Measurements from ENCODE around the gene LUM.

Gene LUM

DNA sequence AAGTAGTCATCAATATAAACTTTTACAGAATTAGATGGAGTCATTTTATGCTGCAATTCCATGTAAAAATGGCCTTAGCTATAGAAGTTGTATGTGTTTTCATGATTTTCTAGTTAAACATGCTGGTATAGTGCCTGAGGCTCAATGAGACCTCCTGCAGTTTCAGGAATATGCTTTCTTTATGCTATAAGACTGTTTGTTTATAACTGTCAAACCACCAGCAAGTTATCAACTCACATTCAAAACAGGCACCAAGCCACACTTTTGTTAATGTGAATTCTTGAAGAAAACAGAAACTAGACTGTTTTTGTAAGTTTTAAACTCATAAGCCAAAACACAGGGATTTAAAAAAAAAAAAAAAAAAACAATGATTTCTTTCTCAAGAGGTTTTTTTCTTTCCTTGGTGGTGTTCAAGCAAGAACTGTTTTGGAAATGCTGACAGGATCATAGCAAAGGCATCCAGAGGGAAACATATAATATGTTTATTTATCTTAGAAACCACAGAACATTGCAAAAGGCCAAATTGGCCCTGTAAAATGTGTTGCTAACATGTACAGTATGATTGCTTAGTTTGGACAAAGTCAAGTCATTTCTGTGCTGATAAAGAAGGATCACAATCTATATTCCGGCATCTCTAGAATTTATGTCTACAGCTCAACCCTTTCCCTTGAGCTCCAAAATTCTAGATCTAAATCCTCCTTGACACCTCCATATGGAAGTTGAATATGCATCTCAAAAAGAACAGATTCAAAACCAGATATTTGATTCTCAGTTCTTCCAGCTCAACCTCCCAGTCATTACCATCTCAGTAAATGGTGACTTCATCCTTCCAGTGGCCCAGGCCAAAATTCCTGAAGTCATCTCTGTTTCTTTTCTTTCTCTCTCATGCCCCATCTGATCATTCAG lies 29.0 kb upstream of the LUM start:
- H3K4me3 ChIP-seq (ENCODE audit: low read depth, low read length) = no peak overlapping the region
- DNase-seq (ENCODE audit: low read depth) = no peak
- TF ChIP-seq, protein P1, sequence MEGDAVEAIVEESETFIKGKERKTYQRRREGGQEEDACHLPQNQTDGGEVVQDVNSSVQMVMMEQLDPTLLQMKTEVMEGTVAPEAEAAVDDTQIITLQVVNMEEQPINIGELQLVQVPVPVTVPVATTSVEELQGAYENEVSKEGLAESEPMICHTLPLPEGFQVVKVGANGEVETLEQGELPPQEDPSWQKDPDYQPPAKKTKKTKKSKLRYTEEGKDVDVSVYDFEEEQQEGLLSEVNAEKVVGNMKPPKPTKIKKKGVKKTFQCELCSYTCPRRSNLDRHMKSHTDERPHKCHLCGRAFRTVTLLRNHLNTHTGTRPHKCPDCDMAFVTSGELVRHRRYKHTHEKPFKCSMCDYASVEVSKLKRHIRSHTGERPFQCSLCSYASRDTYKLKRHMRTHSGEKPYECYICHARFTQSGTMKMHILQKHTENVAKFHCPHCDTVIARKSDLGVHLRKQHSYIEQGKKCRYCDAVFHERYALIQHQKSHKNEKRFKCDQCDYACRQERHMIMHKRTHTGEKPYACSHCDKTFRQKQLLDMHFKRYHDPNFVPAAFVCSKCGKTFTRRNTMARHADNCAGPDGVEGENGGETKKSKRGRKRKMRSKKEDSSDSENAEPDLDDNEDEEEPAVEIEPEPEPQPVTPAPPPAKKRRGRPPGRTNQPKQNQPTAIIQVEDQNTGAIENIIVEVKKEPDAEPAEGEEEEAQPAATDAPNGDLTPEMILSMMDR (IDR thresholded peaks at IDR 0.05; ENCODE audit: low read depth, low read length, missing control alignments) = no peak

GRCh38 chr12:91139286-91139685 lies 28.0 kb upstream of the LUM start:
- no peak for DNase-seq (ENCODE audit: low read depth)
- no peak overlapping the region for H3K4me3 ChIP-seq (ENCODE audit: low read depth, low read length)
- TF ChIP-seq, protein P1 (IDR thresholded peaks at IDR 0.05; ENCODE audit: low read depth, low read length, missing control alignments) = no peak

DNA sequence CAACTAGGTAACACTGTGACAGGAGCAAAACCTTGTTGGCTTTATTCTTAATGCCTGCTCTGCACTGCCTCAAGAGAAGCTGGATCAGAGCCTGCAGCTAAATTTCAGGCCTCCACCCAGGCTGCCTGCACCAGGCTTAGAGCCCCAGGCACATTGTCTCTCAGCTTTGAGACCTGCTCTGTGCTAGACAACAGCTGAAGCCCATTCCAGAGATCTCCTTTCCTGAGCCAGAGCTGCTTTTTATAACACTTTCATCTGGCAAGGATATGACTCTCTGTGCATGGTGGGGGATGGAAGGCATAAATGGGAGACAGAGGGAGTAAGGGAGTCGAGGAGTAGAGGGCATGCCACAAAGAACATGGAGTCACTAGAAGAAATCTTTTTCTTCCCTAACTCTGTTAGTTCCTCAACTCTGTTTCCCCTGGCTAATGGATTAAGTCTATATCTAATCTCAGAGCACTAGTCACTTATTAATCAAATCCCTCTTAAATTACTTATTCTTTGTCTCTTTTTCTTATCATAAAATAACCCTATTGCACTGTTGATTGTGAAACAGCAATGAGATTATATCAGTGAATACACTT lies 27.1 kb upstream of the LUM start:
- TF ChIP-seq, protein P1 (IDR thresholded peaks at IDR 0.05; ENCODE audit: low read depth, low read length, missing control alignments) = no peak
- DNase-seq (ENCODE audit: low read depth) = no peak

DNA sequence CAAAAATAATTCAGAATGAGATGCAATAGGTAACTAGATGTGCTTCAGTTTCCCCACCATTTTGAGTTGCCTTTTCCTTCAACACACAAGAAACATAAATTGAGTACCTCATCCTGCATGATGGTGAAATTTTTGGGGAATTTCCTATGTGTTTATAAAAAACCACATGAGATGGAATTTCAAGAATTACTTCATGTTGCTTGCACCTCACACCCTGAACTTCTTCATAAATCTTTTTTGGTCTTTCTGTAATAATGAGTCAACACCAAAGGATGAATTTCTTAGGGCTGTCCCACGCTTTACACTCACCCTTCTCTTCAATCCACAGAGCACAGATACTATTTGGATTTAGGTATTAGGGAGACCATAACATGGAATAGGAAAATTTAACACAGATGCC lies 22.6 kb upstream of the LUM start:
- no peak for DNase-seq (ENCODE audit: low read depth)

More for the DNA sequence above, 27.1 kb upstream of the LUM start:
- no peak overlapping the region for H3K4me3 ChIP-seq (ENCODE audit: low read depth, low read length)

GRCh38 chr12:91129662-91130362 lies 18.5 kb upstream of the LUM start:
- TF ChIP-seq, protein P1 (IDR thresholded peaks at IDR 0.05; ENCODE audit: low read depth, low read length, missing control alignments) = no peak
- H3K4me3 ChIP-seq (ENCODE audit: low read depth, low read length) = no peak overlapping the region
- no peak for DNase-seq (ENCODE audit: low read depth)

More for the DNA sequence above, 22.6 kb upstream of the LUM start:
- H3K4me3 ChIP-seq (ENCODE audit: low read depth, low read length) = no peak overlapping the region
- TF ChIP-seq, protein P1 (IDR thresholded peaks at IDR 0.05; ENCODE audit: low read depth, low read length, missing control alignments) = no peak

DNA sequence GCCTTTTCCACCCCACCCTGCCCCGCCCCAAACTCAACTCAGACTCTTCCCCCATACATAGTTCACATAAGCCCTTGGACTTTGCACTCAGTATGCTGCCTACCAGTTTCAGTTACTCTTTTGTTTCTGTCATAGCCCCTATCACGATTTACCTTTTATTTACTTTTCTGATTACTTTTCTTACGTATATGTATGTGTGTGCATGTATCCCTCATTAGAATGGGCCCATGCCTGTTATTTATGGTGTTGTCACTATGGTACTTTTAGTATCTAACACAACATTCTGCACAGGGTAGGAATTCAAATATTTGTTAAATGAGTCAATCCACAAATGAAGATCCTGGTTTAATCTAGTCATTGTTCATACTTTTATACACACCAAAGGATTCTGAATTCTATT lies 16.5 kb upstream of the LUM start:
- no peak for DNase-seq (ENCODE audit: low read depth)
- no peak overlapping the region for H3K4me3 ChIP-seq (ENCODE audit: low read depth, low read length)
- TF ChIP-seq, protein P1 (IDR thresholded peaks at IDR 0.05; ENCODE audit: low read depth, low read length, missing control alignments) = no peak
